Breast epithelium (tissue), 4 donors: Measurements from ENCODE around the gene BBX. TPM values are rescaled to one million over a fixed set of nuclear protein-coding genes. Genes with fewer than 3 reads are reported as not detected.

Source experiments
- DNase-seq, 2 donors: peaks; one replicate each; pipeline ENCODE4 v3.0.0-alpha.2; 2019; ENCODE audit warnings: low spot score in 2 of 2
- H3K27ac ChIP-seq, 2 donors: fragments of 200-600 bp; sonication (generic) in 1 of 2; one replicate each; pipeline ENCODE4 v1.5.1; 2016 to 2019; ENCODE audit warnings: mild to moderate bottlenecking in 1 of 2
- H3K27me3 ChIP-seq, 2 donors: fragments of 200-600 bp; sonication (generic) in 1 of 2; one replicate each; pipeline versions ENCODE4 v1.5.1 to v1.6.0; 2017 to 2019; ENCODE audit warnings: control low read depth in 1 of 2, mild to moderate bottlenecking in 1 of 2
- H3K36me3 ChIP-seq: fragments of 200-600 bp; one replicate; pipeline ENCODE4 v1.5.1; 2019
- H3K4me1 ChIP-seq, 2 donors: fragments of 200-600 bp; sonication (generic); one replicate each; pipeline ENCODE4 v1.5.1; 2016 to 2019; ENCODE audit warnings: control low read depth in 1 of 2
- H3K4me3 ChIP-seq, 3 donors: fragments of 200-600 bp; sonication (generic); 1 replicate in 2 of 3; 2 replicates in 1 of 3; pipeline ENCODE4 v1.5.1; 2016 to 2019; ENCODE audit warnings: mild to moderate bottlenecking in 3 of 3, moderate library complexity in 2 of 3
- H3K9me3 ChIP-seq, 2 donors: fragments of 200-600 bp; sonication (generic) in 1 of 2; one replicate each; pipeline ENCODE4 v1.5.1; 2016 to 2019; ENCODE audit warnings: control low read depth in 1 of 2
- CTCF ChIP-seq, 3 donors: fragments of 450-650 bp; IDR thresholded peaks; one replicate each; pipeline ENCODE4 v1.5.1; 2016 to 2017; ENCODE audit warnings: antibody characterized with exemption in 3 of 3, mild to moderate bottlenecking in 3 of 3, moderate library complexity in 3 of 3
- POLR2A ChIP-seq: fragments of 450-650 bp; IDR thresholded peaks from one replicate; pipeline ENCODE4 v1.6.1; 2016; ENCODE audit warnings: antibody characterized with exemption, mild to moderate bottlenecking, moderate library complexity
- POLR2AphosphoS5 ChIP-seq, 3 donors: sonication (generic); formaldehyde crosslinking; IDR thresholded peaks; one replicate each; pipeline ENCODE4 v1.6.1; 2017; ENCODE audit warnings: antibody characterized with exemption in 3 of 3
- intact Hi-C: fragments of 100-400 bp; cut with DNase I; formaldehyde crosslinking; loops from one replicate; pipeline ENCODE4 v1.15.1; 2023; ENCODE audit warnings: low total_unique reads
- total RNA-seq, 3 donors: library from RNA; depleted of rRNA; stranded (reverse); fragments of >200 nt; gene quantifications; one replicate each; pipeline ENCODE4 v1.1.0, GENCODE V29; 2016

The BBX gene
- total RNA-seq, 3 donors from 2014 or later, result 59.0 to 95.9 (median 70.8) TPM

GRCh38 chr3:107760144-107760543 is 237.4 kb downstream of the BBX start:
- Histone ChIP-seq H3K9me3 (no peaks in the 10 kb centered on the region), H3K36me3 (no peaks in the 10 kb centered on the region), H3K27ac (no peak overlapping the region), H3K4me3 (no peak overlapping the region), H3K27me3 (no peaks in the 10 kb centered on the region), H3K4me1 (no peaks in the 10 kb centered on the region)
- TF ChIP-seq POLR2AphosphoS5 (IDR thresholded peaks at IDR 0.05), result no peak
- no peak for TF ChIP-seq CTCF (IDR thresholded peaks at IDR 0.05)
- TF ChIP-seq POLR2A, result no peak
- intact Hi-C loops, result no loop called here
- no peak for DNase-seq

- Histone ChIP-seq H3K9me3 (no peaks in the 10 kb centered on the region), H3K4me1 (no peaks in the 10 kb centered on the region), H3K27me3 (no peaks in the 10 kb centered on the region), H3K27ac (no peak overlapping the region), H3K36me3 (no peaks in the 10 kb centered on the region), H3K4me3 (no peak overlapping the region)
- no peak for DNase-seq
- intact Hi-C loops, result no loop called here
- TF ChIP-seq POLR2A (no peak), POLR2AphosphoS5 (IDR thresholded peaks at IDR 0.05) (no peak), CTCF (IDR thresholded peaks at IDR 0.05) (no peak)
Measured at GRCh38 chr3:107761391-107761790, 238.6 kb downstream of the BBX start.

DNA sequence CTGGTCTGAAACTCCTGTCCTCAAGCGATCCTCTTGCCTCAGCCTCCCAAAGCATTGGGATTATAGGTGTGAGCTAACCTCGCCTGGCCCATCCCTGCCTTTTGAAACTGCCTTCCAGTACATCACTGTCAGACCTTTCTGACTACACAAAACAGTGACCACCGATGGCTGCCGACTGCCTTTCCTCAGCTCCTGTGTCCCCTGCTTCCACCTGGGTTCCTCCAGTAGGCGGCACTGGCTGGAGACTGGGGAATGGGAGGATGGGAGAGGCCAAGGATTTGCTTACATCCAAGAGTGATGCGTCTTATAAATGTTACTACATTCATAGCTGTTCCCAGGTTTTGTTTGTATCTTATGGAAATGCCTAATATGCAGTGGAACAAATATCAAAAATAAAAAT is 242.8 kb downstream of the BBX start:
- Histone ChIP-seq H3K4me3 (no peak overlapping the region), H3K36me3 (no peaks in the 10 kb centered on the region), H3K27me3 (no peaks in the 10 kb centered on the region), H3K9me3 (no peaks in the 10 kb centered on the region), H3K27ac (no peak overlapping the region), H3K4me1 (no peaks in the 10 kb centered on the region)
- DNase-seq, result no peak
- TF ChIP-seq CTCF (IDR thresholded peaks at IDR 0.05), result no peak
- no peak for TF ChIP-seq POLR2AphosphoS5 (IDR thresholded peaks at IDR 0.05)
- TF ChIP-seq POLR2A, result no peak
- intact Hi-C loops, result no loop called here

DNA sequence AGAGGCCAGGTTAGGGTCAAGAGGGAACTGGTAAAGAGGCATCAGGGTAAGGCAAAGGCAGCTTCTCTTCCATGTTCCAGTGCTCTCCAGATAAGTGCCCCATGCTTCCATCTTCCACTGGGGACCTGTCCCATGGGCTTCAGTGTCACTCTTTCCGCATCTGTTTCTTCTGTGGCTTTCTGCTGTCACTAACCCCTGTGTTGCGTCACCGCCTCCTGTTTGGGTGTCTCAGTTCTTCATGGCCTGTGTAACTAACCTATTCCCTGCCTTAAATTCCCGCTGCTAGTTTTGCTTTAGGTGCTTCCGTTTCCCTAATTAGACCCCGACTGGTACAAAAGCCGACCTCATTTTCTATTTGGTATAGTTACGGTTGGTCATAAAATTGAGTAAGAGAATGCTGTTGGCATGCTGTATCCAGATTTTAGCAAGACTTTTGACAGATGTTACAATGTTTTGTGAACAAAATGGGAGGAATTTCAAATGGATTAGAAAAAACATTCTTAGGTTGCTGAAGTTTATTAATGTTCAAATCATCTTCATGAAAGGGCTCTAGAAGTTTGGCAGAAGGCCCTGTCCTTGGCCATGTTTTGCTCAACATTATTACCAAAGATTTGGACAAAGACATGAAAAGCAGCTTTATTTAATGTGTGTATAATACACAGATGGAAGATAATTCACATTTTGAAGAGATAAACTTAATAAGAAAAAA is 245.3 kb downstream of the BBX start:
- H3K4me1 ChIP-seq, result no peaks in the 10 kb centered on the region
- H3K27me3 ChIP-seq, result no peaks in the 10 kb centered on the region
- intact Hi-C loops, result no loop called here
- TF ChIP-seq POLR2A, result no peak
- H3K4me3 ChIP-seq, result no peak overlapping the region
- H3K27ac ChIP-seq, result no peak overlapping the region
- no peak for DNase-seq
- H3K36me3 ChIP-seq, result no peaks in the 10 kb centered on the region
- H3K9me3 ChIP-seq, result no peaks in the 10 kb centered on the region

- Histone ChIP-seq H3K27me3 (no peaks in the 10 kb centered on the region), H3K4me1 (no peaks in the 10 kb centered on the region), H3K9me3 (no peaks in the 10 kb centered on the region), H3K4me3 (no peak overlapping the region), H3K36me3 (no peaks in the 10 kb centered on the region), H3K27ac (no peak overlapping the region)
- no peak for TF ChIP-seq CTCF (IDR thresholded peaks at IDR 0.05)
- TF ChIP-seq POLR2A, result no peak
- TF ChIP-seq POLR2AphosphoS5 (IDR thresholded peaks at IDR 0.05), result no peak
- no peak for DNase-seq
- intact Hi-C loops, result no loop called here
Measured at GRCh38 chr3:107769882-107770281, 247.1 kb downstream of the BBX start.

DNA sequence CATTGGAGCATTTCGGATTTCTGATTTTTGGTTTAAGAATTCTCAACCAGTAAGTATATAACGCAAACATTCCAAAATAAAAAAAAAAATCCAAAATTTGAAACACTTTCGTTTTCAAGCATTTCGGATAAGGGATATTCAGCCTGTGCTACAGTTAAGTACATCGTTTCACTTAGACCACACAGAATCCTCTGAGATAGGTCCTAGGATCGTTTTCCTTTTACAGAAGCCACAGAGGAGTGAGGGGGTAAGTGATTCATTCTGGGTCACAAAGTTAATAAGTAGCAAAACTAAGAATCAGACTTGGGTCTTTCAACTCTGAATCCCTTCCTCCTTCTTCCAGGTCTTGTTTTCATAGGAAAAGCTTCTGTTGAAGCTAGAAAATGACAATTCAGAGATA is 249.3 kb downstream of the BBX start:
- Histone ChIP-seq H3K27me3 (no peaks in the 10 kb centered on the region), H3K27ac (no peak overlapping the region), H3K9me3 (no peaks in the 10 kb centered on the region), H3K4me1 (no peaks in the 10 kb centered on the region), H3K4me3 (no peak overlapping the region), H3K36me3 (no peaks in the 10 kb centered on the region)
- TF ChIP-seq CTCF (IDR thresholded peaks at IDR 0.05) (no peak), POLR2AphosphoS5 (IDR thresholded peaks at IDR 0.05) (no peak), POLR2A (no peak)
- no peak for DNase-seq
- intact Hi-C loops, result no loop called here
